ENCODE results near the gene CDKN2B-AS1. TPM values are rescaled to one million over a fixed set of nuclear protein-coding genes. Genes with fewer than 3 reads are reported as not detected.

Gene CDKN2B-AS1
- polyA plus RNA-seq, 1 experiment = 2.8 TPM

GRCh38 chr9:22158271-22158670 lies 163.7 kb downstream of the CDKN2B-AS1 start:
- no peak for TF ChIP-seq CTCF (IDR thresholded peaks at IDR 0.05; ENCODE audit: low read depth, low read length)
- ChIA-PET POLR2A (interaction anchor here (0.5 kb wide), 1 partner anchor 77 kb away, joined by 8 read pairs; no protein-coding TSS in a partner anchor), CTCF (interaction anchor here (0.8 to 1.2 kb wide), 2 partner anchors 80 to 150 kb away, joined by 4 to 9 read pairs; no protein-coding TSS in a partner anchor)
- H3K27me3 ChIP-seq (ENCODE audit: control insufficient read depth, insufficient read depth, low read length) = no peaks in the 10 kb centered on the region
- no peak overlapping the region for H3K27ac ChIP-seq (ENCODE audit: low read depth, low read length)
- DNase-seq (ENCODE audit: low read depth, low spot score) = no peak
- no peak overlapping the region for H3K4me3 ChIP-seq (ENCODE audit: low read depth, low read length)
- H3K9me3 ChIP-seq (ENCODE audit: control insufficient read depth, insufficient read depth, low read length) = no peaks in the 10 kb centered on the region; the same call in 1 of the 2 replicates

GRCh38 chr9:22158927-22159346 lies 164.3 kb downstream of the CDKN2B-AS1 start:
- no peak for DNase-seq (ENCODE audit: low read depth, low spot score)
- H3K27me3 ChIP-seq (ENCODE audit: control insufficient read depth, insufficient read depth, low read length) = no peaks in the 10 kb centered on the region
- ChIA-PET CTCF (interaction anchor here (0.6 to 2.9 kb wide), 4 partner anchors 80 to 302 kb away, joined by 4 to 9 read pairs (median 6); no protein-coding TSS in a partner anchor), POLR2A (interaction anchor here (0.5 kb wide), 1 partner anchor 78 kb away, joined by 8 read pairs; no protein-coding TSS in a partner anchor)
- H3K27ac ChIP-seq (ENCODE audit: low read depth, low read length) = peak overlapping the region; percentile 52
- TF ChIP-seq CTCF (IDR thresholded peaks at IDR 0.05; ENCODE audit: low read depth, low read length) = no peak
- H3K9me3 ChIP-seq (ENCODE audit: control insufficient read depth, insufficient read depth, low read length) = no peaks in the 10 kb centered on the region; the same call in 1 of the 2 replicates
- no peak overlapping the region for H3K4me3 ChIP-seq (ENCODE audit: low read depth, low read length)

DNA sequence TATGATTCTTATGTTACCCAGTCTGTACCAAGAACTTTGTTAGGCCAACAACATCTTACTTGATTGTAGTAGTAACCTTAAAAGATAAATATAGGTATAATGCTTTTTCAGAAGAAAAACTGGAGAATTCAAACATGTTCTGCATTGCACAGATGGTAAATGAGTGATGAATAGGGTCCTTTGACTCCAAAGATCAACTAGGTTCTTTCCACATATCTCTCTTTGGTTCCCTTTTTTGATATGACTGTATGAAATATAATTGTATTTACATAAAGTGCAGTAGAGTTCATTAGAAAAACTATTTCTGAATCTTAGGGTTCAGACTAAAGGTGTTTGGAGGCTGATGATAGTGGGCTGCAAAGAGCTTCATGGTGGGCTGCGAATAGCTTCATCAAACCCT lies 165.0 kb downstream of the CDKN2B-AS1 start:
- CTCF ChIA-PET = interaction anchor here (0.6 to 2.9 kb wide), 3 partner anchors 85 to 303 kb away, joined by 4 to 8 read pairs (median 4); no protein-coding TSS in a partner anchor
- POLR2A ChIA-PET = no interaction called here
- H3K4me3 ChIP-seq (ENCODE audit: low read depth, low read length) = no peak overlapping the region
- no peak for TF ChIP-seq CTCF (IDR thresholded peaks at IDR 0.05; ENCODE audit: low read depth, low read length)
- DNase-seq (ENCODE audit: low read depth, low spot score) = no peak
- H3K27me3 ChIP-seq (ENCODE audit: control insufficient read depth, insufficient read depth, low read length) = no peaks in the 10 kb centered on the region
- no peaks in the 10 kb centered on the region; the same call in 1 of the 2 replicates for H3K9me3 ChIP-seq (ENCODE audit: control insufficient read depth, insufficient read depth, low read length)
- no peak overlapping the region for H3K27ac ChIP-seq (ENCODE audit: low read depth, low read length)

- no peak overlapping the region for H3K4me3 ChIP-seq (ENCODE audit: low read depth, low read length)
- DNase-seq (ENCODE audit: low read depth, low spot score) = no peak
- no peaks in the 10 kb centered on the region for H3K27me3 ChIP-seq (ENCODE audit: control insufficient read depth, insufficient read depth, low read length)
- H3K27ac ChIP-seq (ENCODE audit: low read depth, low read length) = no peak overlapping the region
- H3K9me3 ChIP-seq (ENCODE audit: control insufficient read depth, insufficient read depth, low read length) = no peaks in the 10 kb centered on the region; the same call in 1 of the 2 replicates
- CTCF ChIA-PET = interaction anchor here (1.0 to 2.9 kb wide), 2 partner anchors 84 to 151 kb away, joined by 3 to 8 read pairs; partner anchors contain the start of gene CDKN2B
- TF ChIP-seq CTCF (IDR thresholded peaks at IDR 0.05; ENCODE audit: low read depth, low read length) = no peak
- POLR2A ChIA-PET = no interaction called here
Measured at GRCh38 chr9:22160221-22160620, 165.6 kb downstream of the CDKN2B-AS1 start.

DNA sequence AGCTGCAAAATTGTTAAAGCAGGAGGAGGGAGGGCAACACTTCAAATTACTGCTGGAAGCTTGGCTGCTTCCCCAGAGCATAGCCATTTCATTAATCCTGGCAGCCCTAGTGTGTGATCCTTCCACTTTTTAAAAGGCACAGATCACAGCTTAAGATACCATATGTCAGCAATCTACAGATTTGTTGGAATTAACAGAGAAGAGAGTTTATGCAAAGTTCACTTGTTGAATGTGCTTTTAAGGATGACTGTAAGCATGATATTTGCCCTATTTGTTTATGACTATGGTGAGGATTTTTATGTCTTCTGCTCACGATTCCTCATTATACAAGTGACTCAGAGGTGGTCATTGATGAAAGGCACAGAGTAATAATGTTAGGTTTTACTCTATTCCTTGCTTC lies 170.6 kb downstream of the CDKN2B-AS1 start:
- Histone ChIP-seq H3K9me3 (ENCODE audit: control insufficient read depth, insufficient read depth, low read length) (no peaks in the 10 kb centered on the region), H3K4me3 (ENCODE audit: low read depth, low read length) (no peak overlapping the region), H3K27me3 (ENCODE audit: control insufficient read depth, insufficient read depth, low read length) (no peaks in the 10 kb centered on the region), H3K27ac (ENCODE audit: low read depth, low read length) (no peak overlapping the region)
- no peak for DNase-seq (ENCODE audit: low read depth, low spot score)
- no peak for TF ChIP-seq CTCF (IDR thresholded peaks at IDR 0.05; ENCODE audit: low read depth, low read length)
- POLR2A ChIA-PET = no interaction called here
- CTCF ChIA-PET = no interaction called here
